Esophagus squamous epithelium (tissue), 4 donors: ENCODE measurements around the gene FRRS1L.

Experiments
- POLR2A ChIP-seq, 4 donors: fragments of 450-650 bp; IDR thresholded peaks; one replicate each; pipeline ENCODE4 v1.6.1; 2017; ENCODE audit warnings: antibody characterized with exemption in 4 of 4, mild to moderate bottlenecking in 4 of 4, moderate library complexity in 3 of 4
- TF ChIP-seq, protein P1 (sequence below), 6 experiments: fragments of 450-650 bp in 4 of 6; fragments of 200-600 bp in 2 of 6; sonication (generic) in 2 of 6; IDR thresholded peaks; one replicate each; pipeline ENCODE4 v1.5.1; 2016 to 2019; ENCODE audit warnings: antibody characterized with exemption in 6 of 6, mild to moderate bottlenecking in 4 of 6, moderate library complexity in 4 of 6

DNA sequence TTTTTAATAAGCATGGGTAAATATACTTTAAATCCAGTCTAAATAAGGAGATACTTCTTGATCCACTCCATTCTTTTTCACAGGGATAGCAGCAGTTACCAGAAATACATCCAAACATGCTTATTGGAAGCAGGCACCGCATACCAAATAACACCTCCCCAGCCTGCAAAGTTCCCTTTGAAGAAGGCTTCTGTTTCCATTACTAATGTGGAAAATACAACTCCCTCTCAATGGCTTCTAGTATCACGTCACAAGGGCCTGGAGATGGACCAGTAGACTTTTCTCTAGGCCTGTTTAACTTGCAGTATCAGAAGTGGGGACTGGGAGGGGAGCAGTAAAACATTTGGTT is 68.1 kb downstream of the FRRS1L start:
- TF ChIP-seq, protein P1, sequence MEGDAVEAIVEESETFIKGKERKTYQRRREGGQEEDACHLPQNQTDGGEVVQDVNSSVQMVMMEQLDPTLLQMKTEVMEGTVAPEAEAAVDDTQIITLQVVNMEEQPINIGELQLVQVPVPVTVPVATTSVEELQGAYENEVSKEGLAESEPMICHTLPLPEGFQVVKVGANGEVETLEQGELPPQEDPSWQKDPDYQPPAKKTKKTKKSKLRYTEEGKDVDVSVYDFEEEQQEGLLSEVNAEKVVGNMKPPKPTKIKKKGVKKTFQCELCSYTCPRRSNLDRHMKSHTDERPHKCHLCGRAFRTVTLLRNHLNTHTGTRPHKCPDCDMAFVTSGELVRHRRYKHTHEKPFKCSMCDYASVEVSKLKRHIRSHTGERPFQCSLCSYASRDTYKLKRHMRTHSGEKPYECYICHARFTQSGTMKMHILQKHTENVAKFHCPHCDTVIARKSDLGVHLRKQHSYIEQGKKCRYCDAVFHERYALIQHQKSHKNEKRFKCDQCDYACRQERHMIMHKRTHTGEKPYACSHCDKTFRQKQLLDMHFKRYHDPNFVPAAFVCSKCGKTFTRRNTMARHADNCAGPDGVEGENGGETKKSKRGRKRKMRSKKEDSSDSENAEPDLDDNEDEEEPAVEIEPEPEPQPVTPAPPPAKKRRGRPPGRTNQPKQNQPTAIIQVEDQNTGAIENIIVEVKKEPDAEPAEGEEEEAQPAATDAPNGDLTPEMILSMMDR (IDR thresholded peaks at IDR 0.05), result no peak
- TF ChIP-seq POLR2A (IDR thresholded peaks at IDR 0.05), result no peak
